CD14-positive monocyte (primary cell): ENCODE measurements around the gene RCAN2. TPM values are rescaled to one million over a fixed set of nuclear protein-coding genes. Genes with fewer than 3 reads are reported as not detected.

Experiments used
- DNase-seq, 3 donors: peaks; one replicate each; pipeline ENCODE4 v3.0.0-alpha.2; 2011 to 2022
- H2AFZ ChIP-seq: 2 replicates; pipeline ENCODE4 v1.6.0; 2012; ENCODE audit warnings: mild to moderate bottlenecking, low read depth, low read length, inconsistent platforms; ENCODE audit not compliant: insufficient read depth, poor library complexity, severe bottlenecking
- H3K27ac ChIP-seq, 2 donors: 1 replicate in 1 of 2; 2 replicates in 1 of 2; pipeline ENCODE4 v1.5.1; 2012 to 2013; ENCODE audit warnings: low read length in 2 of 2, control low read depth in 1 of 2, inconsistent platforms in 1 of 2, low read depth in 1 of 2, mild to moderate bottlenecking in 1 of 2
- H3K27me3 ChIP-seq, 2 donors: one replicate each; pipeline versions ENCODE4 v1.6.0 to v1.6.1; 2011 to 2013; ENCODE audit warnings: low read length in 2 of 2; ENCODE audit not compliant: control insufficient read depth in 2 of 2, insufficient read depth in 2 of 2
- H3K36me3 ChIP-seq, 2 donors: replicated peaks in 1 of 2; 1 replicate in 1 of 2; 2 replicates in 1 of 2; pipeline versions ENCODE4 v1.5.1 to v1.6.1; 2012 to 2013; ENCODE audit warnings: low read length in 2 of 2, control low read depth in 1 of 2, inconsistent platforms in 1 of 2, mild to moderate bottlenecking in 1 of 2; ENCODE audit not compliant: insufficient read depth in 2 of 2, control insufficient read depth in 1 of 2
- H3K4me1 ChIP-seq, 2 donors: 1 replicate in 1 of 2; 2 replicates in 1 of 2; pipeline versions ENCODE4 v1.5.1 to v1.6.1; 2012 to 2013; ENCODE audit warnings: low read length in 2 of 2, control low read depth in 1 of 2, inconsistent platforms in 1 of 2, mild to moderate bottlenecking in 1 of 2, moderate library complexity in 1 of 2; ENCODE audit not compliant: insufficient read depth in 2 of 2, control insufficient read depth in 1 of 2
- H3K4me2 ChIP-seq: replicated peaks from 2 replicates; pipeline ENCODE3; 2012; ENCODE audit warnings: low read length, moderate library complexity, mild to moderate bottlenecking; ENCODE audit not compliant: poor library complexity, severe bottlenecking; ENCODE audit errors: extremely low read depth
- H3K4me3 ChIP-seq, 3 experiments: fragments of 200-600 bp in 1 of 3; sonication (generic) in 1 of 3; replicated peaks in 1 of 3; 1 replicate in 2 of 3; 2 replicates in 1 of 3; pipeline ENCODE4 v1.5.1; 2011 to 2013; ENCODE audit warnings: low read length in 3 of 3, mild to moderate bottlenecking in 3 of 3, control low read depth in 2 of 3, low read depth in 2 of 3, inconsistent platforms in 1 of 3, moderate library complexity in 1 of 3
- H3K79me2 ChIP-seq: 2 replicates; pipeline ENCODE4 v1.6.0; 2012; ENCODE audit warnings: mild to moderate bottlenecking, control low read depth, inconsistent platforms, low read length, moderate library complexity; ENCODE audit not compliant: insufficient read depth
- H3K9ac ChIP-seq: 2 replicates; pipeline ENCODE4 v1.6.0; 2017; ENCODE audit warnings: low read length, mild to moderate bottlenecking; ENCODE audit not compliant: insufficient read depth, poor library complexity, severe bottlenecking
- H3K9me3 ChIP-seq, 2 donors: replicated peaks in 1 of 2; 1 replicate in 1 of 2; 2 replicates in 1 of 2; pipeline versions ENCODE4 v1.5.1 to v1.6.1; 2012 to 2013; ENCODE audit warnings: low read length in 2 of 2, control low read depth in 1 of 2; ENCODE audit not compliant: control insufficient read depth in 1 of 2, insufficient read depth in 1 of 2
- H4K20me1 ChIP-seq: 2 replicates; pipeline ENCODE4 v1.6.0; 2012; ENCODE audit warnings: mild to moderate bottlenecking, low read length, control low read depth, moderate library complexity; ENCODE audit not compliant: insufficient read depth
- H3K27ac Mint-ChIP-seq, 7 donors: one replicate each; pipeline ENCODE4 v1.8.0; 2020; ENCODE audit warnings: mild to moderate bottlenecking in 7 of 7, mixed read lengths in 7 of 7, moderate library complexity in 6 of 7, inconsistent platforms in 2 of 7
- H3K27me3 Mint-ChIP-seq, 3 donors: one replicate each; pipeline ENCODE4 v1.8.0; 2021 to 2022; ENCODE audit warnings: low read depth in 3 of 3, mild to moderate bottlenecking in 3 of 3, mixed read lengths in 3 of 3, moderate library complexity in 3 of 3, inconsistent platforms in 1 of 3
- H3K36me3 Mint-ChIP-seq, 2 donors: one replicate each; pipeline ENCODE4 v1.8.0; 2020; ENCODE audit warnings: mixed read lengths in 2 of 2, inconsistent platforms in 1 of 2, mild to moderate bottlenecking in 1 of 2
- H3K4me1 Mint-ChIP-seq: one replicate; pipeline ENCODE4 v1.8.0; 2020; ENCODE audit warnings: mild to moderate bottlenecking, mixed read lengths
- H3K4me3 Mint-ChIP-seq, 2 donors: one replicate each; pipeline ENCODE4 v1.8.0; 2020; ENCODE audit warnings: mild to moderate bottlenecking in 2 of 2, mixed read lengths in 2 of 2, moderate library complexity in 1 of 2
- H3K9me3 Mint-ChIP-seq, 7 donors: one replicate each; pipeline ENCODE4 v1.8.0; 2020 to 2022; ENCODE audit warnings: mixed read lengths in 7 of 7, mild to moderate bottlenecking in 6 of 7, moderate library complexity in 6 of 7, inconsistent platforms in 2 of 7
- WGBS: methylation state at CpG from one replicate; pipeline ENCODE4 v1.1.5; 2013; ENCODE audit warnings: missing lambda C conversion rate; ENCODE audit not compliant: insufficient coverage; 5-methylcytosine and 5-hydroxymethylcytosine counted together
- intact Hi-C, 2 donors: fragments of 100-400 bp; cut with micrococcal nuclease; formaldehyde crosslinking; loops; one replicate each; pipeline versions ENCODE4 v1.15.0 to v1.15.1; 2023
- polyA plus RNA-seq, 3 donors: library from polyadenylated mRNA; depleted of rRNA in 1 of 3; unstranded in 2 of 3; stranded (reverse) in 1 of 3; fragments of 300-500 nt in 2 of 3; fragments of >200 nt in 1 of 3; fragmentation: Illumina TruSeq in 2 of 3; gene quantifications; 1 replicate in 2 of 3; 2 replicates in 1 of 3; pipeline ENCODE4 v1.2.3, GENCODE V29; 2012 to 2021
- TF ChIP-seq, protein P1 (sequence below): fragments of 200-600 bp; IDR thresholded peaks from one replicate; pipeline ENCODE4 v1.8.0; 2022; ENCODE audit warnings: antibody characterized with exemption, mild to moderate bottlenecking

The RCAN2 gene
- polyA plus RNA-seq, 3 donors, result not detected

GRCh38 chr6:46511320-46511719, 20.1 kb upstream of the RCAN2 start:
- WGBS, result 100% methylated on average over 4 of the region's 7 CpGs
- Histone ChIP-seq H3K27me3 (no peaks in the 10 kb centered on the region), H3K27ac (no peak overlapping the region)

GRCh38 chr6:46510651-46511050, 19.4 kb upstream of the RCAN2 start:
- TF ChIP-seq, protein P1, sequence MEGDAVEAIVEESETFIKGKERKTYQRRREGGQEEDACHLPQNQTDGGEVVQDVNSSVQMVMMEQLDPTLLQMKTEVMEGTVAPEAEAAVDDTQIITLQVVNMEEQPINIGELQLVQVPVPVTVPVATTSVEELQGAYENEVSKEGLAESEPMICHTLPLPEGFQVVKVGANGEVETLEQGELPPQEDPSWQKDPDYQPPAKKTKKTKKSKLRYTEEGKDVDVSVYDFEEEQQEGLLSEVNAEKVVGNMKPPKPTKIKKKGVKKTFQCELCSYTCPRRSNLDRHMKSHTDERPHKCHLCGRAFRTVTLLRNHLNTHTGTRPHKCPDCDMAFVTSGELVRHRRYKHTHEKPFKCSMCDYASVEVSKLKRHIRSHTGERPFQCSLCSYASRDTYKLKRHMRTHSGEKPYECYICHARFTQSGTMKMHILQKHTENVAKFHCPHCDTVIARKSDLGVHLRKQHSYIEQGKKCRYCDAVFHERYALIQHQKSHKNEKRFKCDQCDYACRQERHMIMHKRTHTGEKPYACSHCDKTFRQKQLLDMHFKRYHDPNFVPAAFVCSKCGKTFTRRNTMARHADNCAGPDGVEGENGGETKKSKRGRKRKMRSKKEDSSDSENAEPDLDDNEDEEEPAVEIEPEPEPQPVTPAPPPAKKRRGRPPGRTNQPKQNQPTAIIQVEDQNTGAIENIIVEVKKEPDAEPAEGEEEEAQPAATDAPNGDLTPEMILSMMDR, result no peak
- no peaks in the 10 kb centered on the region for H3K27me3 ChIP-seq
- H3K79me2 ChIP-seq, result no peaks in the 10 kb centered on the region
- no peak overlapping the region for H3K27ac Mint-ChIP-seq
- no peak overlapping the region for H2AFZ ChIP-seq
- no peaks in the 10 kb centered on the region for H4K20me1 ChIP-seq
- no peak overlapping the region for H3K9ac ChIP-seq
- H3K36me3 ChIP-seq, result no peaks in the 10 kb centered on the region
- H3K9me3 Mint-ChIP-seq, result no peaks in the 10 kb centered on the region
- H3K9me3 ChIP-seq, result no peaks in the 10 kb centered on the region
- peaks cover 0 to 1% (median 1%) of the 10 kb centered on the region in 3 donors for H3K27me3 Mint-ChIP-seq
- no peaks in the 10 kb centered on the region for H3K4me1 Mint-ChIP-seq
- intact Hi-C loops, result no loop called here
- no peak overlapping the region for H3K4me2 ChIP-seq
- H3K4me3 ChIP-seq, result no peak overlapping the region
- no peaks in the 10 kb centered on the region for H3K4me1 ChIP-seq
- no peak overlapping the region for H3K27ac ChIP-seq
- no peak overlapping the region for H3K4me3 Mint-ChIP-seq
- no peaks in the 10 kb centered on the region for H3K36me3 Mint-ChIP-seq
- DNase-seq, result no peak

More at GRCh38 chr6:46511320-46511719, 20.1 kb upstream of the RCAN2 start:
- H3K27me3 Mint-ChIP-seq, result peaks cover 0 to 2% (median 1%) of the 10 kb centered on the region in 3 donors
- no peaks in the 10 kb centered on the region for H3K79me2 ChIP-seq
- no peaks in the 10 kb centered on the region for H3K4me1 ChIP-seq
- H3K4me3 ChIP-seq, result no peak overlapping the region
- H3K9ac ChIP-seq, result no peak overlapping the region
- H3K27ac Mint-ChIP-seq, result no peak overlapping the region
- no peaks in the 10 kb centered on the region for H3K36me3 ChIP-seq
- intact Hi-C loops, result no loop called here
- no peaks in the 10 kb centered on the region for H3K9me3 ChIP-seq
- TF ChIP-seq, protein P1, result no peak
- no peaks in the 10 kb centered on the region for H3K9me3 Mint-ChIP-seq
- H3K4me2 ChIP-seq, result no peak overlapping the region
- no peaks in the 10 kb centered on the region for H3K4me1 Mint-ChIP-seq
- no peak for DNase-seq
- H3K4me3 Mint-ChIP-seq, result no peak overlapping the region
- no peaks in the 10 kb centered on the region for H3K36me3 Mint-ChIP-seq
- H2AFZ ChIP-seq, result no peak overlapping the region
- H4K20me1 ChIP-seq, result no peaks in the 10 kb centered on the region
